ENCODE results near the gene LGALS1.

DNA sequence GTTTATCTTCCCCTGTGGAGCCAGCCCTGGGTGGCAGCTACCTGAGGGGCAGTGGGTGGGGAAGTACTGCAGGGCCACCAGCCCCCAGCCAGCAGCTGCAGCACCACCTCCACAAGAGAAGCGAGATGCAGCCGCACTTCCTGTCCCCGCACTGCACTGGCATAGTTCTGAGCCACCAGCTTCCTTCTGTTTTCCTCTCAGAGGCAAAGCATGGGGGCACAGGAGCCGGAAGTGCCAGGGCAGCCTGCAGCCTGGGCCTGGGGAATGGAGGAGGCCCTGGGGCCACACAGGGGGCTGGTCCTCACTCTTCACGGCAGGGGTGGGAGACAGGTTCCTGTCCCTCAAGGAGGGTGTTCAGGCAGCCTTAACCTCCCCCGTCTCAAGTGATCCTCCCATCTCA lies 47.9 kb upstream of the LGALS1 start:
- TF ChIP-seq, protein P1, sequence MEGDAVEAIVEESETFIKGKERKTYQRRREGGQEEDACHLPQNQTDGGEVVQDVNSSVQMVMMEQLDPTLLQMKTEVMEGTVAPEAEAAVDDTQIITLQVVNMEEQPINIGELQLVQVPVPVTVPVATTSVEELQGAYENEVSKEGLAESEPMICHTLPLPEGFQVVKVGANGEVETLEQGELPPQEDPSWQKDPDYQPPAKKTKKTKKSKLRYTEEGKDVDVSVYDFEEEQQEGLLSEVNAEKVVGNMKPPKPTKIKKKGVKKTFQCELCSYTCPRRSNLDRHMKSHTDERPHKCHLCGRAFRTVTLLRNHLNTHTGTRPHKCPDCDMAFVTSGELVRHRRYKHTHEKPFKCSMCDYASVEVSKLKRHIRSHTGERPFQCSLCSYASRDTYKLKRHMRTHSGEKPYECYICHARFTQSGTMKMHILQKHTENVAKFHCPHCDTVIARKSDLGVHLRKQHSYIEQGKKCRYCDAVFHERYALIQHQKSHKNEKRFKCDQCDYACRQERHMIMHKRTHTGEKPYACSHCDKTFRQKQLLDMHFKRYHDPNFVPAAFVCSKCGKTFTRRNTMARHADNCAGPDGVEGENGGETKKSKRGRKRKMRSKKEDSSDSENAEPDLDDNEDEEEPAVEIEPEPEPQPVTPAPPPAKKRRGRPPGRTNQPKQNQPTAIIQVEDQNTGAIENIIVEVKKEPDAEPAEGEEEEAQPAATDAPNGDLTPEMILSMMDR (conservative IDR thresholded peaks at IDR 0.05): no peak
- no peak for TF ChIP-seq ZFX (IDR thresholded peaks at IDR 0.05)

Measured in C4-2B (cell line).